HepG2 (cell line): Measurements from ENCODE around the gene UBALD1.

ENCODE experiments used
- EZH2 ChIP-seq: conservative IDR thresholded peaks from 2 replicates; pipeline ENCODE4 v1.6.1; 2012; ENCODE audit warnings: mild to moderate bottlenecking, low read depth, low read length, moderate library complexity
- FOXA3 ChIP-seq: IDR thresholded peaks from 2 replicates; pipeline ENCODE4 v1.6.1; 2016; ENCODE audit warnings: missing genetic modification reagents, missing compliant biosample characterization
- FOXK2 ChIP-seq: fragments of 450-650 bp; IDR thresholded peaks from 2 replicates; pipeline ENCODE4 v1.6.1; 2016
- HDAC1 ChIP-seq: sonication (generic); formaldehyde crosslinking; IDR thresholded peaks from 2 replicates; pipeline ENCODE4 v1.5.1; 2020; ENCODE audit warnings: mild to moderate bottlenecking, missing genetic modification reagents
- NFE2L2 ChIP-seq: fragments of 150-350 bp; IDR thresholded peaks from 2 replicates; pipeline ENCODE4 v1.6.1; 2014; ENCODE audit warnings: low read length
- NR2C2 ChIP-seq: sonication (generic); formaldehyde crosslinking; IDR thresholded peaks from 2 replicates; pipeline ENCODE4 v1.4.0; 2020; ENCODE audit warnings: missing genetic modification reagents, mild to moderate bottlenecking, moderate library complexity, borderline replicate concordance
- SALL2 ChIP-seq: sonication (generic); formaldehyde crosslinking; IDR thresholded peaks from 2 replicates; pipeline ENCODE4 v1.8.1; 2023; ENCODE audit warnings: mild to moderate bottlenecking, missing genetic modification reagents, inconsistent platforms
- SUZ12 ChIP-seq: fragments of 150-350 bp; IDR thresholded peaks from 2 replicates; pipeline ENCODE4 v1.6.1; 2014; ENCODE audit warnings: low read depth, low read length
- ZNF615 ChIP-seq: sonication (generic); formaldehyde crosslinking; IDR thresholded peaks from 2 replicates; pipeline ENCODE4 v1.5.0; 2020; ENCODE audit warnings: mild to moderate bottlenecking, missing genetic modification reagents, borderline replicate concordance
- ZNF737 ChIP-seq: sonication (generic); formaldehyde crosslinking; IDR thresholded peaks from 2 replicates; pipeline ENCODE4 v1.5.0; 2020; ENCODE audit warnings: missing genetic modification reagents, mild to moderate bottlenecking, borderline replicate concordance
- TF ChIP-seq, protein P1 (sequence below): sonication (generic); formaldehyde crosslinking; IDR thresholded peaks from 2 replicates; pipeline ENCODE4 v1.5.1; 2020; ENCODE audit warnings: mild to moderate bottlenecking, missing genetic modification reagents, moderate library complexity

DNA sequence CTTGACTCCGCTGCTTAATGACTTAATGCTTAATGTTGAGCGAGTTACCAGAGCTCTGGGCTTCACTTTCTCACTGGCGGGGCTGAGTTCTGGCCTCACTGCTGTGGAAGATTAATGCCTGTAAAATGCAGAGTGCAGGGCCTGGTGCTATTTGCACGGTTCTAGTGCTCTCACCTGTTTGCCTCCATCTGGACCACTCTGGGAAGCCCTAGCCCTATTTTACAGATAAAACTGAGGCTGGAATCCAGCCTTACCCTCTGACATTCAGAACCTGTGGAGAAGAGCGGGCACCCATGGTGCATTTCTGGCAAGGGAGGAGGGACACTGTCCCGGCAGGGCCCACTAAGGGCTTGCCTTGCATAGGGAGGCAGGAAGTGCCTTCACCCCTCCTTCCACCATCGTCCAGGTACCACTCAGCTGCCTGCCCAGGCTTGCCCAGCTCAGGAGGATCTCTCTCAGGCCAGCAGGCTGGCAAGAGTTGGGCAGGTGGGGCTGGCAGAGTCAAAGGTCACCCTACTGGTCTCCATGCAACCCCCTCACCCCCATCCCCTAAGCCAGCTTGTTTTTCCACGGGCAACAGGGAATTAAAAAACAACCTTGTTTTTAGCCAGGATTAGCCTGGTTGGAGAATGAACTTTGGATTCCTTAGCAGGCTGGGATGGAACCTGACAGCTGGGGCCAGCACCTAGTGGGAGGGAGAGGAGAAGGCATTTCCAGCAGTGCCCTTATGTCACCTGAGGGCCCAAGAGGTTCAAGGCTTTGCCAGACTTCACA, 4.1 kb upstream of the UBALD1 start:
- 0 out of 2 replicates have a peak, but pooled peaks have one; percentile 48 for TF ChIP-seq SALL2 (CRISPR knock-in tag)
- TF ChIP-seq EZH2: no peak
- no peak for TF ChIP-seq ZNF615
- TF ChIP-seq HDAC1: peak; percentile 58; the same call in 1 of the 2 replicates
- no peak for TF ChIP-seq SUZ12
- no peak for TF ChIP-seq NR2C2 (CRISPR knock-in tag)
- no peak for TF ChIP-seq NFE2L2
- TF ChIP-seq FOXK2: no peak
- TF ChIP-seq, protein P1, sequence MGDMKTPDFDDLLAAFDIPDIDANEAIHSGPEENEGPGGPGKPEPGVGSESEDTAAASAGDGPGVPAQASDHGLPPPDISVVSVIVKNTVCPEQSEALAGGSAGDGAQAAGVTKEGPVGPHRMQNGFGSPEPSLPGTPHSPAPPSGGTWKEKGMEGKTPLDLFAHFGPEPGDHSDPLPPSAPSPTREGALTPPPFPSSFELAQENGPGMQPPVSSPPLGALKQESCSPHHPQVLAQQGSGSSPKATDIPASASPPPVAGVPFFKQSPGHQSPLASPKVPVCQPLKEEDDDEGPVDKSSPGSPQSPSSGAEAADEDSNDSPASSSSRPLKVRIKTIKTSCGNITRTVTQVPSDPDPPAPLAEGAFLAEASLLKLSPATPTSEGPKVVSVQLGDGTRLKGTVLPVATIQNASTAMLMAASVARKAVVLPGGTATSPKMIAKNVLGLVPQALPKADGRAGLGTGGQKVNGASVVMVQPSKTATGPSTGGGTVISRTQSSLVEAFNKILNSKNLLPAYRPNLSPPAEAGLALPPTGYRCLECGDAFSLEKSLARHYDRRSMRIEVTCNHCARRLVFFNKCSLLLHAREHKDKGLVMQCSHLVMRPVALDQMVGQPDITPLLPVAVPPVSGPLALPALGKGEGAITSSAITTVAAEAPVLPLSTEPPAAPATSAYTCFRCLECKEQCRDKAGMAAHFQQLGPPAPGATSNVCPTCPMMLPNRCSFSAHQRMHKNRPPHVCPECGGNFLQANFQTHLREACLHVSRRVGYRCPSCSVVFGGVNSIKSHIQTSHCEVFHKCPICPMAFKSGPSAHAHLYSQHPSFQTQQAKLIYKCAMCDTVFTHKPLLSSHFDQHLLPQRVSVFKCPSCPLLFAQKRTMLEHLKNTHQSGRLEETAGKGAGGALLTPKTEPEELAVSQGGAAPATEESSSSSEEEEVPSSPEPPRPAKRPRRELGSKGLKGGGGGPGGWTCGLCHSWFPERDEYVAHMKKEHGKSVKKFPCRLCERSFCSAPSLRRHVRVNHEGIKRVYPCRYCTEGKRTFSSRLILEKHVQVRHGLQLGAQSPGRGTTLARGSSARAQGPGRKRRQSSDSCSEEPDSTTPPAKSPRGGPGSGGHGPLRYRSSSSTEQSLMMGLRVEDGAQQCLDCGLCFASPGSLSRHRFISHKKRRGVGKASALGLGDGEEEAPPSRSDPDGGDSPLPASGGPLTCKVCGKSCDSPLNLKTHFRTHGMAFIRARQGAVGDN (CRISPR knock-in tag): peak; percentile 81
- no peak for TF ChIP-seq ZNF737
- no peak for TF ChIP-seq FOXA3 (CRISPR knock-in tag)
